Gastroesophageal sphincter (tissue), 4 donors: ENCODE results near the gene DSCAML1. TPM values are rescaled to one million over a fixed set of nuclear protein-coding genes. Genes with fewer than 3 reads are reported as not detected.

Source experiments
- ATAC-seq: fragments of 150-250 bp; one replicate; pipeline ENCODE4 v1.9.1; 2016; ENCODE audit warnings: mild to moderate bottlenecking, moderate library complexity
- H3K27ac ChIP-seq, 4 donors: fragments of 200-600 bp; sonication (generic) in 3 of 4; 1 replicate in 3 of 4; 2 replicates in 1 of 4; pipeline ENCODE4 v1.5.1; 2016 to 2019
- H3K27me3 ChIP-seq: fragments of 200-600 bp; sonication (generic); one replicate; pipeline ENCODE4 v1.5.1; 2019
- H3K36me3 ChIP-seq, 2 donors: fragments of 200-600 bp; sonication (generic); one replicate each; pipeline ENCODE4 v1.5.1; 2019; ENCODE audit warnings: control low read depth in 1 of 2
- H3K4me1 ChIP-seq, 3 donors: fragments of 200-600 bp; sonication (generic); 1 replicate in 2 of 3; 2 replicates in 1 of 3; pipeline ENCODE4 v1.5.1; 2016 to 2019; ENCODE audit warnings: control low read depth in 2 of 3
- H3K4me3 ChIP-seq, 2 donors: fragments of 200-600 bp; sonication (generic); one replicate each; pipeline ENCODE4 v1.5.1; 2019; ENCODE audit warnings: mild to moderate bottlenecking in 1 of 2, moderate library complexity in 1 of 2
- H3K9me3 ChIP-seq, 3 donors: fragments of 200-600 bp; sonication (generic); one replicate each; pipeline ENCODE4 v1.5.1; 2017 to 2019; ENCODE audit warnings: control low read depth in 2 of 3
- EP300 ChIP-seq: sonication (generic); formaldehyde crosslinking; IDR thresholded peaks from one replicate; pipeline ENCODE4 v1.6.1; 2017; ENCODE audit warnings: antibody characterized with exemption, mild to moderate bottlenecking
- POLR2A ChIP-seq, 2 donors: fragments of 450-650 bp; IDR thresholded peaks; one replicate each; pipeline ENCODE4 v1.6.1; 2017; ENCODE audit warnings: antibody characterized with exemption in 2 of 2, mild to moderate bottlenecking in 2 of 2, moderate library complexity in 1 of 2
- POLR2AphosphoS5 ChIP-seq: sonication (generic); formaldehyde crosslinking; IDR thresholded peaks from one replicate; pipeline ENCODE4 v1.6.1; 2017; ENCODE audit warnings: antibody characterized with exemption
- WGBS, 2 donors: methylation state at CpG; one replicate each; pipeline ENCODE4 v1.1.5; 2018; ENCODE audit warnings: low coverage in 1 of 2; 5-methylcytosine and 5-hydroxymethylcytosine counted together
- total RNA-seq, 4 donors: library from RNA; depleted of rRNA; stranded (reverse); fragments of >200 nt; gene quantifications; one replicate each; pipeline ENCODE4 v1.1.0, GENCODE V29; 2016
- TF ChIP-seq, protein P1 (sequence below), 4 experiments: fragments of 200-600 bp in 2 of 4; fragments of 450-650 bp in 2 of 4; sonication (generic) in 1 of 4; IDR thresholded peaks; one replicate each; pipeline ENCODE4 v1.5.1; 2017 to 2019; ENCODE audit warnings: antibody characterized with exemption in 4 of 4, mild to moderate bottlenecking in 2 of 4, moderate library complexity in 2 of 4

The DSCAML1 gene
- total RNA-seq, 4 donors from 2014 or later, result 0.35 to 2.5 (median 0.73) TPM

DNA sequence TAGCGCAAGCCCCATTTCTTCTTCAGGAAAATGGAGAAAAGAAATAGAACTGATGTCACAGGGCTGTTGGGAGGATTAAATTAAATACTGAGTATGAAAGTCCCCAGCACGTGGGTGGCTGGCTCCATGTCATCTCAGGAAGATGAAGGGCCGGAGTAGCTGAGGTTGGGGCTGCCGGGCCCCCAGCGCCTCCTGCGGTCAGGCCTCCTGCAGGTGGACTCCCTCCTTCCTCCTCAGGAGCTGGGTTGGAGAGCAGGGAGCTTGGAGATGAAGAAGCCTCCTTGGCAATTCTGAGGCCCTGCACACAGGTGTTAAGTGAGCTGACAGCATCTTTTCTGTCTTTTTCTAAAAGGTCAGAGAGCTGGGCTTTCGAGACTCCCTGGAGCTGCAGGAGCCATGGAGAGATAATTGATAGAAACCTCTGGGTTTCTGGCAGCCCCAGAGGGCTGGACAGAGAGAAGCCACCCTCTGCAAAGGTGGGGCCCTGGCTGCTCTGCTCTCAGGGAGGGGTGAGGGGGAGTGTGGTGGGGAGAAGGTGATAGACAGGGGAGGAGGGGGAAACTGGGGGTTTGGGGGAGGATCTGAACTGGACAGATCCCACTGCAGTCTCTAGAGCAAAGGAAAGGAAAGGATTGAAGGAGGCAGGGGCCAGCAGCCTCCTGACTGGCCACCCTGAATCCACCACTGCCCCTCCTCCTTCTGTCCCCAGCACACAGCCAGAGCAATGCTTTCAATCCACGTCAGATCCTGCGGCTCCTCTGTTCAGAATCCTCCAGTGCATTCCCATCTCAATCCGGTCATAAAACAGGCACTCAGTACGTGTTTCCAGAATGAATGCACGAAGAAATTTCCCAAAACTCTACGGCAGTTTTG, 258.5 kb downstream of the DSCAML1 start:
- Histone ChIP-seq H3K4me3 (no peak overlapping the region), H3K27me3 (peaks cover 42% of the 10 kb centered on the region), H3K4me1 (peaks cover 0 to 7% (median 0%) of the 10 kb centered on the region in 3 donors), H3K27ac (no peak overlapping the region), H3K9me3 (peaks cover 0 to 3% (median 0%) of the 10 kb centered on the region in 3 donors), H3K36me3 (no peaks in the 10 kb centered on the region)
- ATAC-seq, result peak; percentile 76
- 18 to 48% methylated on average over 5 to 10 of the region's 13 CpGs for WGBS, 2 donors
- TF ChIP-seq EP300 (no peak), POLR2AphosphoS5 (no peak), POLR2A (IDR thresholded peaks at IDR 0.05) (no peak)
- TF ChIP-seq, protein P1, sequence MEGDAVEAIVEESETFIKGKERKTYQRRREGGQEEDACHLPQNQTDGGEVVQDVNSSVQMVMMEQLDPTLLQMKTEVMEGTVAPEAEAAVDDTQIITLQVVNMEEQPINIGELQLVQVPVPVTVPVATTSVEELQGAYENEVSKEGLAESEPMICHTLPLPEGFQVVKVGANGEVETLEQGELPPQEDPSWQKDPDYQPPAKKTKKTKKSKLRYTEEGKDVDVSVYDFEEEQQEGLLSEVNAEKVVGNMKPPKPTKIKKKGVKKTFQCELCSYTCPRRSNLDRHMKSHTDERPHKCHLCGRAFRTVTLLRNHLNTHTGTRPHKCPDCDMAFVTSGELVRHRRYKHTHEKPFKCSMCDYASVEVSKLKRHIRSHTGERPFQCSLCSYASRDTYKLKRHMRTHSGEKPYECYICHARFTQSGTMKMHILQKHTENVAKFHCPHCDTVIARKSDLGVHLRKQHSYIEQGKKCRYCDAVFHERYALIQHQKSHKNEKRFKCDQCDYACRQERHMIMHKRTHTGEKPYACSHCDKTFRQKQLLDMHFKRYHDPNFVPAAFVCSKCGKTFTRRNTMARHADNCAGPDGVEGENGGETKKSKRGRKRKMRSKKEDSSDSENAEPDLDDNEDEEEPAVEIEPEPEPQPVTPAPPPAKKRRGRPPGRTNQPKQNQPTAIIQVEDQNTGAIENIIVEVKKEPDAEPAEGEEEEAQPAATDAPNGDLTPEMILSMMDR (IDR thresholded peaks at IDR 0.05), result no peak

DNA sequence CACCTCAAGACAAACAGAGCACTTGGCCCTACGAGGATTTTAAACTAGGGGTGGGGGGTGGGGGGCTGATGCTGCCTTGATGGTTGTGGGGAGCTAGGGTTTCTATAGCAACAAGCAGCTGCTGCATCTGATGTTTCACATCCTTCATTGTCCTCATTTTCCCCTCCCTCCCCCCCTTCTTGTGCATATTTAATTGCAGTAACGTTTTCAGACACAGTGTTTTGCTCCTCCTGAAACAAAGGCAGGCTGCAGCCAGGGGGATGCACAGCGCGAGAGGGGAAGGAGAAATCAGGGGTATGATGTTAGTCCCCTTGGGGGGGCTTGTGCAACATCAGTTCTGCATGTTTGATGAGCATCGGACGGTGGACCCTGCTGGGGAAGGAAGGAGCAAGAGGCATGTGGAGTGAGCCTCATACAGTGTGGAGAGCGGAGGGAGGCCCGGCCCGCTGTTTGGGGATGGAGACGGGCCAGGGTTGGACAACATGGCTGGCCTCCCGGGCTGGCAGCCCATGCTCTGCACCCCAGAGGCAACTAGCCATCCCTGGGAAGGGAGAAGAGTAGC, 261.1 kb downstream of the DSCAML1 start:
- no peak for ATAC-seq
- no peaks in the 10 kb centered on the region for H3K9me3 ChIP-seq

DNA sequence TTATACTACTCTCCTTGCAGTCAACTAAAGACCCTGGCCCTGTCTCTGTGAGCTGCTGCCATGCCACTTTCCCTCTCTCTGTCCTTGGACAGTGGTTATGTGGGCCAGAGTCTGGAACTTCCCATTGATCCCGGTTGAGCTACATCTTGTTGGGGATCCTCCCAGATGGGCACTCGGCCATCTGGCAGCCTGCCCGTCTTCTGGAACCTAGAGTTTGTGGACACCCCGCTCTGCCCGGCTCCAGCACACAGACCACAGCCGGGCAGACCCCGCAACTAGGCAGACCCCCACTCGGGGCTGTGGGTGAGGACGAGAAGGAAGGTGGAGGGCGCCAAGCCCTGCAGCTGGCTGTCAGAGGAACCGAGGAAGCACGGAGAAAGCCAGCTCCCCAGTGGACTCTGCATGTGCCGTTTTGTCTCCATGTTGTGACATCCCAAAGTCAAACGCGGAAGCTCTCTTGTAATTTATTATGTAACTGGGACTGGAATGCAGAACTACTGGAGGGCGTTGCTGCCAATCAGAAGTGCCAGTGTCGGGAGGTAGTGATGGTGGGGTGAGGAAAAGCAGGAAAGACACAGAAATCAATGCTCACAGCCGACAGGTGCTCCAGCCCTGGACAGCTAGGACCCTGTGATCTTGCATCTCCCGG, 261.7 kb downstream of the DSCAML1 start:
- ATAC-seq, result peak; percentile 66
- H3K27ac ChIP-seq, result no peak overlapping the region
- 29% methylated on average over 9 of the region's 19 CpGs; no CpG with 5 or more reads in 1 of the 2 donors for WGBS, 2 donors
- H3K27me3 ChIP-seq, result peaks cover 64% of the 10 kb centered on the region
- peak overlapping the region in 1 of 2 donors; percentile 7 for H3K4me3 ChIP-seq
- no peaks in the 10 kb centered on the region for H3K36me3 ChIP-seq
- peaks cover 0 to 7% (median 0%) of the 10 kb centered on the region in 3 donors for H3K4me1 ChIP-seq
- TF ChIP-seq, protein P1 (IDR thresholded peaks at IDR 0.05), result no peak
- no peaks in the 10 kb centered on the region for H3K9me3 ChIP-seq

More for the DNA sequence above, 261.1 kb downstream of the DSCAML1 start:
- Histone ChIP-seq H3K4me3 (no peak overlapping the region), H3K27me3 (peaks cover 58% of the 10 kb centered on the region), H3K4me1 (peaks cover 0 to 7% (median 0%) of the 10 kb centered on the region in 3 donors), H3K36me3 (no peaks in the 10 kb centered on the region), H3K27ac (no peak overlapping the region)
- TF ChIP-seq, protein P1 (IDR thresholded peaks at IDR 0.05), result no peak
- TF ChIP-seq POLR2AphosphoS5 (no peak), EP300 (no peak), POLR2A (IDR thresholded peaks at IDR 0.05) (no peak)
- WGBS, 2 donors, result 33% methylated on average over 10 of the region's 11 CpGs; no CpG with 5 or more reads in 1 of the 2 donors

DNA sequence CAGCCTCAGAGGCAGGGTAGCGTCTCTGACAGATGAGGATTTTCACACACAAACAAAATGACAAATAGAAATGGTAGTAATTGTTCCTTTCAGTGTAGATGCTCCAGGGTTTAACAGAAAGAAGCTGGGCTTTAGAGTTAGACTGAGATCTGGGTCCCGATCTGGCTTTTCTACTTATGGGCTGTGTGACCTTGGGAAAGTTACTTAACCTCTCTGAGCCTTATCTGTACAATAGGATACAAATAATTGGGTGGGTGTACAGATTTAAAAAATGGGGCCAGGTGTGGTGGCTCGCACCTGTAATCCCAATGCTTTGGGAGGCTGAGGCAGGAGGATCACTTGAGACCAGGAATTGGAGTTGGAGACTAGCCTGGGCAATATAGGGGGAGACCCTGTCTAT, 264.4 kb downstream of the DSCAML1 start:
- Histone ChIP-seq H3K4me3 (no peak overlapping the region), H3K27ac (no peak overlapping the region), H3K9me3 (no peaks in the 10 kb centered on the region), H3K4me1 (peaks cover 0 to 7% (median 0%) of the 10 kb centered on the region in 3 donors), H3K27me3 (peaks cover 85% of the 10 kb centered on the region), H3K36me3 (no peaks in the 10 kb centered on the region)
- TF ChIP-seq POLR2A (IDR thresholded peaks at IDR 0.05), result no peak
- TF ChIP-seq EP300, result no peak
- TF ChIP-seq POLR2AphosphoS5, result no peak
- TF ChIP-seq, protein P1 (IDR thresholded peaks at IDR 0.05), result no peak
- 90 to 100% methylated on average over 2 of the region's 3 CpGs for WGBS, 2 donors
- no peak for ATAC-seq
